G401.6 (cell line): Measurements from ENCODE around the gene CDC42BPB.
A peak's percentile ranks its signal among the peaks of the same experiment; 100 is the strongest.

ENCODE experiments used
- FAIRE-seq: peaks from 2 replicates; lab custom pipeline; 2012; peaks lifted over from hg19 to GRCh38; lab: Jason Lieb, UNC

CDC42BPB gene

GRCh38 chr14:103095210-103095778 lies 37.9 kb upstream of the CDC42BPB start:
- FAIRE-seq: no peak

- FAIRE-seq: no peak
Observed at GRCh38 chr14:103094406-103095209, 37.3 kb upstream of the CDC42BPB start, which contains the start of gene EXOC3L4. Gene EXOC3L4, plus strand, starts transcription at chr14:103094725. Its CDS starts 5,495 bp downstream, at chr14:103100220.

GRCh38 chr14:103093856-103094405 lies 36.6 kb upstream of the CDC42BPB start:
- no peak for FAIRE-seq

GRCh38 chr14:103091883-103092222 lies 34.5 kb upstream of the CDC42BPB start:
- FAIRE-seq: no peak

- FAIRE-seq: no peak
Observed at GRCh38 chr14:103091041-103091882, 33.9 kb upstream of the CDC42BPB start.

GRCh38 chr14:103090481-103091020 lies 33.2 kb upstream of the CDC42BPB start:
- FAIRE-seq: no peak

- FAIRE-seq: no peak
Observed at GRCh38 chr14:103089386-103090335, 32.3 kb upstream of the CDC42BPB start.

GRCh38 chr14:103088921-103089320 lies 31.6 kb upstream of the CDC42BPB start:
- FAIRE-seq: no peak

- FAIRE-seq: no peak
Observed at GRCh38 chr14:103087343-103087835, 30.0 kb upstream of the CDC42BPB start.

GRCh38 chr14:103086771-103087342 lies 29.5 kb upstream of the CDC42BPB start:
- no peak for FAIRE-seq

- no peak for FAIRE-seq
Observed at GRCh38 chr14:103085106-103086091, 28.1 kb upstream of the CDC42BPB start.

- no peak for FAIRE-seq
Observed at GRCh38 chr14:103084021-103084919, 26.9 kb upstream of the CDC42BPB start, which contains the start of gene LBHD2. Gene LBHD2, plus strand, starts transcription at chr14:103084210. Its CDS starts 1,803 bp downstream, at chr14:103086013.

GRCh38 chr14:103081951-103082350 lies 24.6 kb upstream of the CDC42BPB start:
- FAIRE-seq: no peak

- FAIRE-seq: no peak
Observed at GRCh38 chr14:103078860-103079587, 21.7 kb upstream of the CDC42BPB start.

GRCh38 chr14:103078420-103078749 lies 21.0 kb upstream of the CDC42BPB start:
- peak; percentile 58 for FAIRE-seq

GRCh38 chr14:103074729-103075367 lies 17.5 kb upstream of the CDC42BPB start:
- FAIRE-seq: no peak
